ENCODE data around the gene GAS2. TPM values are rescaled to one million over a fixed set of nuclear protein-coding genes. Genes with fewer than 3 reads are reported as not detected.

The GAS2 gene
- total and polyA plus RNA-seq, 9 of the 15 experiments (the other 6 are each of a cell fraction or from before 2014, with no cell fraction given), result 0.77 to 1.9 (median 1.1) TPM

GRCh38 chr11:22669368-22669767, 3.0 kb downstream of the GAS2 start:
- WGBS (ENCODE audit: insufficient coverage, low coverage, missing lambda C conversion rate), result 0% methylated on average over 2 of the region's 2 CpGs
- in situ Hi-C loops (cut with MboI), result no loop called here
- Histone ChIP-seq H3K36me3 (ENCODE audit: control insufficient read depth, insufficient read depth, low read length) (no peaks in the 10 kb centered on the region), H2AFZ (ENCODE audit: low read depth, low read length) (no peak overlapping the region), H3K9me3 (replicated peaks; ENCODE audit: control insufficient read depth, insufficient read depth, low read depth, low read length) (no peaks in the 10 kb centered on the region), H3K4me1 (replicated peaks in 1 of 2; ENCODE audit: control insufficient read depth in 2 of 2, insufficient read depth in 2 of 2, low read length in 2 of 2) (peaks cover 0 to 5% of the 10 kb centered on the region in 2 experiments; a peak in 2 of 5 replicates), H4K20me1 (replicated peaks; ENCODE audit: control insufficient read depth, insufficient read depth, low read length) (no peaks in the 10 kb centered on the region; the same call in 1 of the 2 replicates), H3K9ac (ENCODE audit: insufficient read depth in 1 of 2, low read depth in 2 of 2, low read length in 2 of 2) (no peak overlapping the region), H3K4me3 (no peak overlapping the region), H3K4me2 (ENCODE audit: insufficient read depth, low read length) (no peak overlapping the region), H3K79me2 (ENCODE audit: control insufficient read depth, insufficient read depth, low read length) (no peaks in the 10 kb centered on the region), H3K9me1 (ENCODE audit: control insufficient read depth, insufficient read depth, low read length) (no peaks in the 10 kb centered on the region), H3K27me3 (ENCODE audit: control insufficient read depth in 2 of 2, insufficient read depth in 2 of 2, low read length in 2 of 2) (peaks cover 0 to 8% of the 10 kb centered on the region in 2 experiments; a peak in 2 of 5 replicates), H3K27ac (ENCODE audit: extremely low read depth, low read depth, low read length) (no peak overlapping the region)
- ChIA-PET CTCF (ENCODE audit: low intra/inter-chr PET ratio) (no interaction called here), POLR2A (no interaction called here)
- ATAC-seq (no peak), DNase-seq (ENCODE audit: extremely low read depth in 1 of 4, low spot score in 3 of 4) (no peak), FAIRE-seq (no peak)
- intact Hi-C loops (cut with micrococcal nuclease), result no loop called here
- no peak for TF ChIP-seq ZNF778 (CRISPR knock-in tag; IDR thresholded peaks at IDR 0.05)
- TF ChIP-seq ZNF140 (CRISPR knock-in tag; IDR thresholded peaks at IDR 0.05), result no peak
- no TSS peak for BruUV-seq (replicated peaks)

GRCh38 chr11:22670830-22671229, 4.4 kb downstream of the GAS2 start:
- Histone ChIP-seq H3K4me3 (no peak overlapping the region), H3K27ac (ENCODE audit: extremely low read depth, low read depth, low read length) (no peak overlapping the region), H3K9ac (ENCODE audit: insufficient read depth in 1 of 2, low read depth in 2 of 2, low read length in 2 of 2) (no peak overlapping the region), H2AFZ (ENCODE audit: low read depth, low read length) (no peak overlapping the region), H3K79me2 (ENCODE audit: control insufficient read depth, insufficient read depth, low read length) (no peaks in the 10 kb centered on the region), H3K9me3 (replicated peaks; ENCODE audit: control insufficient read depth, insufficient read depth, low read depth, low read length) (no peaks in the 10 kb centered on the region), H3K9me1 (ENCODE audit: control insufficient read depth, insufficient read depth, low read length) (no peaks in the 10 kb centered on the region), H3K4me2 (ENCODE audit: insufficient read depth, low read length) (no peak overlapping the region), H4K20me1 (replicated peaks; ENCODE audit: control insufficient read depth, insufficient read depth, low read length) (no peaks in the 10 kb centered on the region; the same call in 1 of the 2 replicates), H3K4me1 (replicated peaks in 1 of 2; ENCODE audit: control insufficient read depth in 2 of 2, insufficient read depth in 2 of 2, low read length in 2 of 2) (peaks cover 0 to 5% of the 10 kb centered on the region in 2 experiments; a peak in 2 of 5 replicates), H3K27me3 (ENCODE audit: control insufficient read depth in 2 of 2, insufficient read depth in 2 of 2, low read length in 2 of 2) (peaks cover 0 to 8% of the 10 kb centered on the region in 2 experiments; a peak in 2 of 5 replicates), H3K36me3 (ENCODE audit: control insufficient read depth, insufficient read depth, low read length) (no peaks in the 10 kb centered on the region)
- ATAC-seq (peak; percentile 82), FAIRE-seq (peak; percentile 32), DNase-seq (ENCODE audit: extremely low read depth in 1 of 4, low spot score in 3 of 4) (peak in 1 of 4 experiments; percentile 23)
- ChIA-PET POLR2A (interaction anchor here (0.6 kb wide), 1 partner anchor 30 kb away, joined by 3 read pairs; no protein-coding TSS in a partner anchor), CTCF (ENCODE audit: low intra/inter-chr PET ratio) (interaction anchor here (0.8 to 1.5 kb wide), 4 partner anchors 60 to 117 kb away, joined by 3 to 7 read pairs (median 5); no protein-coding TSS in a partner anchor)
- no TSS peak for BruUV-seq (replicated peaks)
- 6% methylated on average over 1 of the region's 1 CpG for WGBS (ENCODE audit: insufficient coverage, low coverage, missing lambda C conversion rate)
- intact Hi-C loops (cut with micrococcal nuclease), result loop anchor here (2.0 kb wide), 1 partner anchor 108 kb away; no protein-coding TSS in a partner anchor
- in situ Hi-C loops (cut with MboI), result no loop called here
- no peak for TF ChIP-seq KDM2B (CRISPR knock-in tag; IDR thresholded peaks at IDR 0.05)
- TF ChIP-seq CEBPG (CRISPR knock-in tag; IDR thresholded peaks at IDR 0.05), result no peak
- peak in 1 of 2 experiments; percentile 38; a peak in 2 of 4 replicates for TF ChIP-seq CEBPG (tag; conservative IDR thresholded peaks at IDR 0.05 in 1 of 2, IDR thresholded peaks at IDR 0.05 in 1 of 2)
- TF ChIP-seq RAD21 (CRISPR knock-in tag; conservative IDR thresholded peaks at IDR 0.05 in 1 of 2, IDR thresholded peaks at IDR 0.05 in 1 of 2), result peak; percentile 34 to 76; a peak in 3 of 4 replicates

Data from K562 (cell line).